Esophagus mucosa (tissue), 1 donor: Measurements from ENCODE around the gene CASTOR1. TPM values are rescaled to one million over a fixed set of nuclear protein-coding genes. Genes with fewer than 3 reads are reported as not detected.
A peak's percentile ranks its signal among the peaks of the same experiment; 100 is the strongest.

Experiments used
- ATAC-seq: fragments of 200-7000 bp; cut with Tn5 transposase; one replicate; pipeline ENCODE4 v1.9.1; 2020
- total RNA-seq: library from RNA; stranded (reverse); gene quantifications from one replicate; pipeline ENCODE4 v1.2.4, GENCODE V29; 2023
- donor health status: DM: yes; HTN: yes; CAD: no.

CASTOR1 gene
- total RNA-seq, 1 donor from 2014 or later, result 43.7 TPM

- ATAC-seq, result no peak
These were observed 5.1 kb downstream of the CASTOR1 start for GRCh38 chr22:30284172-30284571.

DNA sequence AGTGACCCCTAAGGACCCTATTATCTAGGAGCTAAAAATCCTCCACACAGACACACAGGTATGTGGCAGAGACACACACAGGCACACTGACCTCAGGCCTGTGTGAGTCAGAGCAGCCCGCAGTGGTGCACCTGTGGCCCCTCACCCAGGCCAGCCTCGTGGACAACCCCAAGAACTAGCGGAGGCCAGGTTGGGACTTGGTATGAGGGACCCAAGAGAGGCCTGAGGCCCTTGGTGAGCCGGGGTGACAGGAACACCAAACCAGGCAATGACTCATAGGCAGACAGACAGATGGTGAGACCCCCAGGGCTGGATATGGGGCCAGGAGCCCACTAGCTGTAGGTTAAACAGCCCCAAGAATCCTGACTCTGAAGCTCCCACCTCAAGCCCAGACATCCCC lies 6.0 kb downstream of the CASTOR1 start:
- no peak for ATAC-seq

GRCh38 chr22:30282616-30283046 lies 6.7 kb downstream of the CASTOR1 start:
- no peak for ATAC-seq

GRCh38 chr22:30280505-30280904 lies 8.8 kb downstream of the CASTOR1 start:
- no peak for ATAC-seq

GRCh38 chr22:30279932-30280331 lies 9.4 kb downstream of the CASTOR1 start:
- ATAC-seq, result no peak

DNA sequence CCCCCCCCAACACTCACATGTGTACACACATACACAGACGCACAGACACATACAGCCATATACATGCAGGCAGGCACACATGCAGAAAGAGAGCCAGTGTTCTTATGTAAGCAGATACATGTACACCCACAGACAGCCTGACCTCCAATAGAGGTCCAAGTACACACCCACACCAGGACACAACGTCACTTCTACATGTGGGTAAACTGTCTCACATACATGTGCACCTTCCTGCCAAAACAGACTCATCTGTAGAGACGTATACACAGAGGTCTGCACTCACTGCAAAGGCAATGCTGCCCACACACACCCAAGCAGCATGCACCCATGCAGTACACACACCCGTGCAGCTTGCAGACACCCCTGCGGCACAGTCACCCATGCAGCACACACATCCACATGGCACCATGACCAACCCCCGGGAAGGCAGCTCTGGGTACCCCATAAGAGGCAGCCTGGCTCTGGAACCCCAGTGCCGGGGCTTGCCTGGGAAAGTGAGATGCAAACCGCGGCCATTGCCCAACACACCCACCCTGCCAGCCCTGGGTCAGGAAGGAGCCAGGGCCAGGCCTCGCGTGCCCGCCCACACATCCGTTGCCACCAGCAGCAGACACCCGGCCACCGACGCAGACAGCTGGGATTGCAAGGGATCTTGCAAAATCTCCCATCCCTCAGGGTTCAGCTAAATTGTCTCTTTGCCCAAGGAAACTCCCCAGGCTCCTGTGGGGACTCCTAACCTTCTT lies 10.1 kb downstream of the CASTOR1 start:
- ATAC-seq, result no peak

- peak; percentile 59 for ATAC-seq
These were observed 11.6 kb downstream of the CASTOR1 start for GRCh38 chr22:30277547-30278344.

DNA sequence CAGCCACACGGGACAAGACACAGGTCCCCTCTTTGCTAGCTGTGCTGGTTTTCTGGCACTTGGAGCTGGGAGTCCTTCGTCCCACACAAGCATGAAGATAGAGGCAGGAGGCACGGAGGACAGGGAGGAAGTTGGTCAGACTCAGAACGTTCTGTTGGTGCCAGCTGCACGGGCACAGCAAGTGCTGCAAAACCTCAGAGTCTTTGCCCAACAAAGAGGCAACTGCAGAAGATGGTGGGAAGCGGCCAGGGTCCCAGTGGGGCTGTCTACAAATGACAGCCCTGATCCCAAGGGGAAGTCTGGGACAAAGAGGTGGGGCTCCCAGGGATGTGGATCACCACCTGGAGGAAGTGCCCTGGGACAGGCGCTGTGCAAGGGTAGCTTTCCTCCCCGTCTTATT lies 13.3 kb downstream of the CASTOR1 start:
- no peak for ATAC-seq

DNA sequence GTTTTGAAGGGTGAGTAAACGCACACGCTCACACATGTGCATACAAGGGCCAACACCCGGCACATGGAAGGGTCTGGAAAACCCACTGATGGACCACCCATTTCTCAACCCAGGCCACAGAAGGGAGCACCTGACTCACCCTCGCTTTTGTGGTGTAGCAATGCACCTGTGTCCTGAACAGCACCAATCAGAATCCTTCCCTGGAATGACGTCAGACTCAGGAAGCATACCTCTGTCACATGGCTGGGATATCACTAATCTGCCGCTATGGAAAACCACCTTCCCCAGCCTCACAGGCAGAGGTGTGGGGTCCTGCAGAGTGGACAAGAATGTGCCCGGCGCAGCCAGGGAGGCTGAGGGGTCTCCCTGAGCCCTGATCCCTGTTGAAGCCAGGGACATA lies 13.7 kb downstream of the CASTOR1 start:
- ATAC-seq, result peak; percentile 6

- ATAC-seq, result no peak
These were observed 14.9 kb downstream of the CASTOR1 start for GRCh38 chr22:30274437-30274812.

DNA sequence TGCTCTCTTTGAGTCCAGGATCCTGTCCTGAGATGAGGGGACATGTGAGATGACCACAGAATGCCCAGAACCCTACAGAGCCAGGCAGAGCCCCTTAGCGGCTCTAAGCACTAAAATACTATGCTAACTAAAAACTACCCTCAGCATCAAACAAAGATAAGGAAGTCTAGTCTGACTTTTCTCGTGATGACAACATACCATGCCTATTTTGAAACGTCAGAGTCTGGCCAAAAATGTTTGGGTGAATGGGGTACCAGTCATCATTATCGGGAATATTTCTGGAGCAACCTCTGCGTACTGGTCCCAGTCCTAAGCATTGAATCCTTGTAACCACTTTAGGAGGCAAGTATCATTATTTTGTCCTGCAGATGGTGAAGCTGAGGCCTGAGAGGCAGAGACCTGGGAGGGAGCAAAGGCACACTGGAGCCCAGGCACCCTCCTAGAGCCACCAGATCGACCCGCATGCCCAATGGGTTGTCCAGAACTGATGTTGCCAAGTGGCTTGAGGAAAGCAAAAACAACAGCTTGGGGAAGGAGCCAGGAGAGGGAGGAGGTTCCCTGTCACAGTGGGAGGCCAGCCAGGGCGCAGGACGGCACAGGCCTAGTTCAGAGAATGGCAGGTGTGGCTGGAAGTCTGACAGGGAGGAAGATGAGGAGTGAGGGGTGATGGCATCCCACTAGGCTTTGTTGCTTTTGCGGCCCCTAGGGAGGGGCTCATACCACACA lies 15.4 kb downstream of the CASTOR1 start:
- no peak for ATAC-seq

DNA sequence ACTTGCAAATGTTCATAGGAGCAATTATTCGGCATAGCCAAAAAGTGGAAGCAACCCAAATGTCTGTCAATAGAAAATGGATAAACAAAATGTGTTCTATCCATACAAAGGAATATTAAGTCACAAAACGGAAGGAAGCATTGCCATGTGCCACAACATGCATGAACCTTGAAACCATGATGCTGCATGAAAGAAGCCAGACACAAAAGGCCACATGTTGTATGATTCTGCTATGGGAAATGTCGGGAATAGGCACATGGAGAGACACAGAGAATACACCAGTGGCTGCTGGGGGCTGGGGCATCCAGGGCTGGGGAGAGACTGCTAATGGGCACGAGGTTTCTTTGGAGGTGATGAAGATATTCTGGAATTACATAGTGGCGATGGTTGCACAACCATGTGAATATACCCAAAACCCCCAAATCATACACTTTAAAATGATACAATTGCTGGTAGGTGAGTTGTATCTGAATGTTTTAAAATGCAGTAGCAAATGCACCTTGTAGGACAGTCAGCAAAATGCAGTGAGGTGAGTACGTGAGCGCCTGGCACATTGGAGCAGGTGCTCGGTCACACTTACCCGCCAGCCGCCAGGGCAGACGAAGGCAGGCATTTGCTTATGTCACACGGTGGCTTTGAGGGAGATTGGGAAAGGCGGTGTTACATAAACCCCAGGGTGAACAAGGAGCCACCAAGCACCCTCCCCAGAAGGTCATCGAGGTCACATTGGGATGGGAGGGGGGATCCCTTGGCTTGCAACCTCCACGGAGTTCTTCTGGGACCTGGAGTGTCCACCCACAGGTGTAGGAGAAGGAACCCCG lies 16.3 kb downstream of the CASTOR1 start:
- no peak for ATAC-seq

GRCh38 chr22:30270832-30271231 lies 18.5 kb downstream of the CASTOR1 start:
- ATAC-seq, result no peak

DNA sequence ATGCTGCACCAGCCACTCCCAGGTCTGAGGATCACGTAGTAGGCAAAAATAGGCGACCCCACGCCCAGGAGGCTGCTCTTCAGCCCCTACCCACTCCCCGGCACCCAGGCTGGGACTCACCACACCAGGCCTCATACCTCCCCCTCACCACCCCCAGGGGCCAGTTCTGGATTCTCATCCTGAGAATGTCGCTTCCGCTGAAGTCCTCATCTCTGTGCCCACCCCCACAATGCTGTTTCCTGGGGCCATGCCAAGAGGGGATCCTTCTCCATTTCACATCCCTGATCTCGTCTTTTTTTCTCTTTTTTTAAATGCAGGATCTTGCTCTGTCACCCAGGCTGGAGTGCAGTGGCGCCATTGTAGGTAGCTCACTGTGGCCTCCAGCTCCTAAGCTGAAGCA lies 21.0 kb downstream of the CASTOR1 start:
- no peak for ATAC-seq

GRCh38 chr22:30267382-30268302 lies 21.7 kb downstream of the CASTOR1 start:
- ATAC-seq, result no peak

- peak; percentile 7 for ATAC-seq
These were observed 22.6 kb downstream of the CASTOR1 start, which contains the start of gene OSM for GRCh38 chr22:30266445-30267381. OSM (minus strand) TSS chr22:30266851; CDS start chr22:30266799, 52 bp downstream.

GRCh38 chr22:30265823-30266444 lies 23.4 kb downstream of the CASTOR1 start:
- peak; percentile 31 for ATAC-seq

- ATAC-seq, result no peak
These were observed 24.1 kb downstream of the CASTOR1 start for GRCh38 chr22:30265131-30265720.

GRCh38 chr22:30263883-30264282 lies 25.4 kb downstream of the CASTOR1 start:
- no peak for ATAC-seq
